ENCODE measurements around the gene SLC16A1.

The SLC16A1 gene

GRCh38 chr1:112878321-112878720, 77.7 kb downstream of the SLC16A1 start:
- no peak for DNase-seq

GRCh38 chr1:112877750-112878149, 78.2 kb downstream of the SLC16A1 start:
- DNase-seq = no peak

- no peak for DNase-seq
These were observed 79.7 kb downstream of the SLC16A1 start for GRCh38 chr1:112876315-112876714.

- DNase-seq = no peak
These were observed 83.4 kb downstream of the SLC16A1 start for GRCh38 chr1:112872551-112872962.

- no peak for DNase-seq
These were observed 84.9 kb downstream of the SLC16A1 start for GRCh38 chr1:112870887-112871646.

GRCh38 chr1:112869895-112870294, 86.1 kb downstream of the SLC16A1 start:
- no peak for DNase-seq

- DNase-seq = no peak
These were observed 87.8 kb downstream of the SLC16A1 start for GRCh38 chr1:112868191-112868590.

GRCh38 chr1:112866981-112867380, 89.0 kb downstream of the SLC16A1 start:
- no peak for DNase-seq

GRCh38 chr1:112866151-112866550, 89.8 kb downstream of the SLC16A1 start:
- no peak for DNase-seq

GRCh38 chr1:112862753-112863426, 93.1 kb downstream of the SLC16A1 start:
- DNase-seq = no peak
